HL-60 (cell line): ENCODE results near the gene NR3C2.

ENCODE experiments used
- CTCF ChIP-seq: IDR thresholded peaks from one replicate; pipeline ENCODE4 v1.5.1; 2011; ENCODE audit warnings: low read length, control low read depth, inconsistent platforms; ENCODE audit not compliant: insufficient read depth
- GABPA ChIP-seq: IDR thresholded peaks from 2 replicates; pipeline ENCODE4 v1.6.1; 2012; ENCODE audit warnings: low read depth
- REST ChIP-seq: IDR thresholded peaks from 2 replicates; pipeline ENCODE4 v1.6.1; 2012; ENCODE audit warnings: low read depth; ENCODE audit not compliant: insufficient replicate concordance
- SPI1 ChIP-seq: IDR thresholded peaks from 2 replicates; pipeline ENCODE4 v1.6.1; 2012; ENCODE audit warnings: low read depth, mild to moderate bottlenecking, borderline replicate concordance

GRCh38 chr4:148214529-148215166 lies 227.6 kb downstream of the NR3C2 start:
- no peak for TF ChIP-seq CTCF
- TF ChIP-seq GABPA = no peak
- no peak for TF ChIP-seq REST
- no peak for TF ChIP-seq SPI1
